ENCODE results near the gene TRIM64C. TPM values are rescaled to one million over a fixed set of nuclear protein-coding genes. Genes with fewer than 3 reads are reported as not detected.
"Not testable (repeated sequence)": the region's sequence is repeated elsewhere in the genome, so short reads cannot be mapped to it uniquely, and the experiment has no call there.

TRIM64C gene
- not detected for total RNA-seq

GRCh38 chr11:49059012-49059411, at the start of gene TRIM64C:
TRIM64C (minus strand) TSS chr11:49059112; CDS start chr11:49059112, 0 bp downstream.
- H3K27ac ChIP-seq; intact Hi-C loops (cut with DNase I); H3K4me3 ChIP-seq (replicated peaks in 1 of 3); DNase-seq; H3K27me3 ChIP-seq; H3K36me3 ChIP-seq; H3K4me1 ChIP-seq; H3K9me3 ChIP-seq: not testable (repeated sequence)
- WGBS, 2 donors = 83 to 85% methylated on average over 5 of the region's 5 CpGs

- DNase-seq; intact Hi-C loops (cut with DNase I): not testable (repeated sequence)
Measured at GRCh38 chr11:49102356-49102755, 43.4 kb upstream of the TRIM64C start.

GRCh38 chr11:49069897-49070296, 11.0 kb upstream of the TRIM64C start:
- H3K4me1 ChIP-seq; H3K27ac ChIP-seq; H3K36me3 ChIP-seq; H3K9me3 ChIP-seq; H3K27me3 ChIP-seq; H3K4me3 ChIP-seq (replicated peaks in 1 of 3); intact Hi-C loops (cut with DNase I); DNase-seq: not testable (repeated sequence)
- 51 to 68% methylated on average over 5 of the region's 5 CpGs for WGBS, 2 donors

More at GRCh38 chr11:49102356-49102755, 43.4 kb upstream of the TRIM64C start:
- H3K27ac ChIP-seq; H3K9me3 ChIP-seq; H3K4me3 ChIP-seq (replicated peaks in 1 of 3); H3K27me3 ChIP-seq; H3K4me1 ChIP-seq; H3K36me3 ChIP-seq: not testable (repeated sequence)
- 88 to 94% methylated on average over 11 to 22 of the region's 24 CpGs for WGBS, 2 donors

- H3K4me3 ChIP-seq (replicated peaks in 1 of 3); H3K27ac ChIP-seq; H3K27me3 ChIP-seq; H3K36me3 ChIP-seq; H3K9me3 ChIP-seq; DNase-seq; H3K4me1 ChIP-seq; intact Hi-C loops (cut with DNase I): not testable (repeated sequence)
- WGBS, 2 donors = 66 to 69% methylated on average over 29 to 36 of the region's 38 CpGs
Measured at GRCh38 chr11:49049821-49050220, 9.1 kb downstream of the TRIM64C start.

- WGBS, 2 donors = 72 to 81% methylated on average over 10 to 12 of the region's 28 CpGs
- H3K27ac ChIP-seq; H3K36me3 ChIP-seq; H3K9me3 ChIP-seq; intact Hi-C loops (cut with DNase I); H3K4me1 ChIP-seq; DNase-seq; H3K4me3 ChIP-seq (replicated peaks in 1 of 3); H3K27me3 ChIP-seq: not testable (repeated sequence)
Measured at GRCh38 chr11:49048229-49048628, 10.7 kb downstream of the TRIM64C start.

GRCh38 chr11:49028523-49028922, 30.4 kb downstream of the TRIM64C start, which contains the start of gene TRIM49B:
TRIM49B (plus strand) TSS chr11:49028823; CDS start chr11:49031600, 2,777 bp downstream.
- H3K36me3 ChIP-seq; intact Hi-C loops (cut with DNase I); H3K4me3 ChIP-seq (replicated peaks in 1 of 3); H3K27ac ChIP-seq; H3K27me3 ChIP-seq; H3K9me3 ChIP-seq; H3K4me1 ChIP-seq; DNase-seq: not testable (repeated sequence)
- 29 to 36% methylated on average over 2 of the region's 2 CpGs for WGBS, 2 donors

Small RNA genes lying within 50 kb of the gene (small RNA-seq; reads per million reads assigned to genes)
- gene AC084851.1 = not detected

Other genes starting within 250 kb of the TRIM64C start
- not detected for gene TRIM51G, start 75.2 kb downstream of the TRIM64C start, total RNA-seq
- not detected for gene TRIM49B, start 30.3 kb downstream of the TRIM64C start, total RNA-seq
- 10 to 100 TPM in 1 of 4 donors, under 1 TPM in 2, not detected in 1; 0.29 to 10.7 (median 0.46) TPM for gene FOLH1, start 149.5 kb upstream of the TRIM64C start, total RNA-seq